Thoracic aorta (tissue), 2 donors: ENCODE measurements around the gene PKP4. TPM values are rescaled to one million over a fixed set of nuclear protein-coding genes. Genes with fewer than 3 reads are reported as not detected.

ENCODE experiments used
- ATAC-seq: fragments of 150-250 bp; one replicate; pipeline ENCODE4 v1.8.0; 2017; ENCODE audit warnings: low read depth; ENCODE audit not compliant: insufficient number of reproducible peaks, low FRiP score
- DNase-seq: peaks from one replicate; pipeline ENCODE4 v3.0.0-alpha.2; 2020; ENCODE audit warnings: low spot score
- H3K27ac ChIP-seq, 2 donors: fragments of 200-600 bp; sonication (generic); 1 replicate in 1 of 2; 2 replicates in 1 of 2; pipeline ENCODE4 v1.5.1; 2016; ENCODE audit warnings: mild to moderate bottlenecking in 2 of 2, moderate library complexity in 2 of 2
- H3K27me3 ChIP-seq: fragments of 200-600 bp; sonication (generic); replicated peaks from 2 replicates; pipeline ENCODE4 v1.6.0; 2016; ENCODE audit warnings: mild to moderate bottlenecking; ENCODE audit not compliant: insufficient read depth
- H3K36me3 ChIP-seq: fragments of 200-600 bp; sonication (generic); one replicate; pipeline ENCODE4 v1.5.1; 2016
- H3K4me1 ChIP-seq, 2 donors: fragments of 200-600 bp; sonication (generic); 1 replicate in 1 of 2; 2 replicates in 1 of 2; pipeline versions ENCODE4 v1.5.1 to v1.6.0; 2016; ENCODE audit warnings: low read depth in 2 of 2, mild to moderate bottlenecking in 1 of 2; ENCODE audit not compliant: control insufficient read depth in 1 of 2
- H3K4me3 ChIP-seq: fragments of 200-600 bp; sonication (generic); 2 replicates; pipeline ENCODE4 v1.5.1; 2016; ENCODE audit warnings: mild to moderate bottlenecking
- H3K9me3 ChIP-seq: fragments of 200-600 bp; sonication (generic); 2 replicates; pipeline ENCODE4 v1.5.1; 2016
- total RNA-seq, 2 donors: library from RNA; depleted of rRNA; stranded (reverse); fragments of >200 nt; gene quantifications; one replicate each; pipeline versions ENCODE4 v1.1.0 to v1.2.3, GENCODE V29; 2016
- TF ChIP-seq, protein P1 (sequence below): fragments of 200-600 bp; sonication (generic); IDR thresholded peaks from one replicate; pipeline ENCODE4 v1.5.1; 2019; ENCODE audit warnings: antibody characterized with exemption

The PKP4 gene
- total RNA-seq, 2 donors from 2014 or later: 28.0 to 49.1 TPM

DNA sequence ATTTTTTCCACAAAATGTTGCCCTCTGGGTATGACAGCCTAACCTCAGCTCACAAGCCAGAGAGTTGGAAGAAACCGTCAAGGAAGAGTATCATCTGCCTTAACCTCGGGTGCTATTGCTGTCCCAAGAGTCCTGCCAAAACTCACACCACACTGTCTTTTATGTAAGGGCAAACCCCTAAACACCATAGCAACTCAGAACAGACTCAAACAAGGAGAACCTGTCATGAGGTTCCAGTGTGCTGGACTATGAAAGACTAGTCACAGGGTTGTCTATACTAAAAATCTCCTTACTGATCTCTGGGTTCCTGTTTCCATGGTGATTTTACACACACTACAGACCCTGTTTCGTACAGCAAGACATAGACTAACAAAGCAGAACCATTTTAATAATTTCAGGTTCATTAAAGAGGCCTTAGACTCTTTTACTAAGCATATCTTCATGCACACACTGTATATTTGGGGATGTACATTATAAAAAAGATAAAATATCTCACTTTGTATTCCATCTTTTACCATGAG lies 159.8 kb downstream of the PKP4 start:
- Histone ChIP-seq H3K27ac (no peak overlapping the region), H3K27me3 (no peaks in the 10 kb centered on the region), H3K36me3 (no peaks in the 10 kb centered on the region), H3K9me3 (no peaks in the 10 kb centered on the region), H3K4me3 (no peak overlapping the region), H3K4me1 (no peaks in the 10 kb centered on the region)
- TF ChIP-seq, protein P1, sequence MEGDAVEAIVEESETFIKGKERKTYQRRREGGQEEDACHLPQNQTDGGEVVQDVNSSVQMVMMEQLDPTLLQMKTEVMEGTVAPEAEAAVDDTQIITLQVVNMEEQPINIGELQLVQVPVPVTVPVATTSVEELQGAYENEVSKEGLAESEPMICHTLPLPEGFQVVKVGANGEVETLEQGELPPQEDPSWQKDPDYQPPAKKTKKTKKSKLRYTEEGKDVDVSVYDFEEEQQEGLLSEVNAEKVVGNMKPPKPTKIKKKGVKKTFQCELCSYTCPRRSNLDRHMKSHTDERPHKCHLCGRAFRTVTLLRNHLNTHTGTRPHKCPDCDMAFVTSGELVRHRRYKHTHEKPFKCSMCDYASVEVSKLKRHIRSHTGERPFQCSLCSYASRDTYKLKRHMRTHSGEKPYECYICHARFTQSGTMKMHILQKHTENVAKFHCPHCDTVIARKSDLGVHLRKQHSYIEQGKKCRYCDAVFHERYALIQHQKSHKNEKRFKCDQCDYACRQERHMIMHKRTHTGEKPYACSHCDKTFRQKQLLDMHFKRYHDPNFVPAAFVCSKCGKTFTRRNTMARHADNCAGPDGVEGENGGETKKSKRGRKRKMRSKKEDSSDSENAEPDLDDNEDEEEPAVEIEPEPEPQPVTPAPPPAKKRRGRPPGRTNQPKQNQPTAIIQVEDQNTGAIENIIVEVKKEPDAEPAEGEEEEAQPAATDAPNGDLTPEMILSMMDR: no peak
- DNase-seq (no peak), ATAC-seq (no peak)

DNA sequence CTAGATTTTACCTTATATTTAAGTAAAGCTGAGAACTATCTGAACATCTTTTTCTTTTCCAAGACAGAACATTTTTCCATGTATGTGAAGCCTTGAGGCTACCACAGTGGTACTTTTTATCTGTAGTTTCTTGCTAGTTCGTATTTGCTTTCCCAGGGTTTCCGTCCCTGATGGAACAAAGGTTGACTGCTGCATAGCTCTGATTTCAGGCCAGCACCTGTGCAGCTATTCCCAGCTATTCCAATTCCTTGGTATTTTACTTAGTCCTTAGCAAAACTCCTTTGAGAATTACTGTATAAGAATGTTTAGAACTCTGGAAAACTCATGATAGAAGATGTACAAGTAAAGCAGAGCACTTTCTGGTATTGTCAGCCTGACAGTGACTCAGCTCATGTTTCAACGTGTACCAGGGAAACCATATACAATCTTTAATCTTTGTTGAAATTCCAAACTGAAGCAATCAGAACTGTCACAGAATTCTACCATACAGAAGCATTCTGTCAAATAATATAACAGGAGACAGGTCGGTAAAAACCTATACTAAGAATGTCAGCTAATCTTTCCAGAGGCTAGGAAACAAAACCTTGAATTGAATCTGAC lies 162.2 kb downstream of the PKP4 start:
- Histone ChIP-seq H3K27me3 (no peaks in the 10 kb centered on the region), H3K4me1 (no peaks in the 10 kb centered on the region), H3K27ac (no peak overlapping the region), H3K4me3 (no peak overlapping the region), H3K9me3 (no peaks in the 10 kb centered on the region), H3K36me3 (peaks cover 2% of the 10 kb centered on the region)
- TF ChIP-seq, protein P1: no peak
- DNase-seq (no peak), ATAC-seq (no peak)

DNA sequence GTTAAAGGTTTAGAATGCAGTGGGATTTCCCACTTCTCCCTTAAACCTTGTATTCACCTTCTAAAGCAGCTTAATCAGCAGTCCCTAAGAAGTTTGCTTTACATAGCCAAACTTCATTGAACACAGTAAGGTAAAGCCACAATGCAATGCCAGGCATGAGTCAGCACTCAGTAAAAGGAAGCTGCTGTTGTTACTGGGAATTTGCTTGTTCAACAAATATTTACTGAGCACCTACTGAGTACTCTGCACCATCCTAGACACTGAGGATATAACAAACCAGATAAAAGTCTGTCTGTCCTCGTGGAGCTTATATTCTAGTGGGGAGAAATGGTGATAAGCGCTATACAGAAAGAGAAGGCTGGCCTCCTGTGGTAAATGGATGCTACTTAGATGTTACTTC lies 162.7 kb downstream of the PKP4 start:
- Histone ChIP-seq H3K27me3 (no peaks in the 10 kb centered on the region), H3K9me3 (no peaks in the 10 kb centered on the region), H3K4me3 (no peak overlapping the region), H3K4me1 (no peaks in the 10 kb centered on the region), H3K27ac (no peak overlapping the region), H3K36me3 (peaks cover 2% of the 10 kb centered on the region)
- TF ChIP-seq, protein P1: no peak
- no peak for ATAC-seq
- no peak for DNase-seq

DNA sequence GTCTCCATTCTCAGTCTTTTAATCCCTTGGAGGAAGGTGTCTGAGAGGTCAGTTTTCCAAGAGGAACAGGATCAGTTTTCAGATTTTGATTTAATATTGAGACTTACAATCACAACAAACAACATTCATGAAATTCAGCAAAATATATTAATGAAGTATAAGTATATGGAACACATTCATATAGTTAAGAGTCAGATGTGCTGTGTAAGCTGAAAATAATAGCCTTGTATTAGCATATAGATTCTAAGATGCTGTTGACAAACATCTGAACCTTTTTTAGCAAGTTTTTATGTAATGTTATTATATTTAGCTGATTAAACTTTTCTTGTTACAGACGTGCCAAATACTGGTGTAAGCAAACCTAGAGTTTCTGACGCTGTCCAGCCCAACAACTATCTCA lies 163.9 kb downstream of the PKP4 start:
- Histone ChIP-seq H3K36me3 (peaks cover 2% of the 10 kb centered on the region), H3K4me3 (no peak overlapping the region), H3K4me1 (no peaks in the 10 kb centered on the region), H3K27ac (no peak overlapping the region), H3K27me3 (no peaks in the 10 kb centered on the region), H3K9me3 (no peaks in the 10 kb centered on the region)
- TF ChIP-seq, protein P1: no peak
- DNase-seq: no peak
- ATAC-seq: no peak

DNA sequence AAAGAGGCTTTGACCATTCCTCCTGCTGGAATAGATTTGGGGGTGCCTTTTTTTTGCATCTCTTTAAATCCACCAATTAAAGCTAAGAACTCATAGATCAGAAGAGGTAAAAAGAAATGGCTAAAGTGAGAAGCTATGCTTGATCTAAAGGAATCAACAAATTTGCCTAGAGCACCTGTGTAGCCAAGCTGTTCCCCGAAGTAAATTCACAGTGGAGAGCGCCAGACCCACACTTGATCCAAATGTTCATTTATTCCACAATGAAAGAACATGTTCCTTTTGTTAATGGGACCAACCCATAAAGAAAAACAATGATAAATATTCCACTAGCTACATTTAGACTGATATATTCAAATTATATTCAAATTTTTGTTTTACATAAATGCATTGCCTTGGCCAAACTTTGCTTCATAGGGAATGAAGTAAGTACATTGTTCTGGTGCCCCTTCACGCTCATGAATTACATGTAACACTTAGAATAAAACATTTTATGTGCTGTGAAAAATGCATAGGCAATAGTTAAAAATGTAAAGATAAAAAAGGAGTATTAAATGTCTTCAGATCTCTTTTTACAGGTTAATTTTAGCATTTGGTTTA lies 167.4 kb downstream of the PKP4 start:
- Histone ChIP-seq H3K27me3 (no peaks in the 10 kb centered on the region), H3K9me3 (no peaks in the 10 kb centered on the region), H3K4me1 (no peaks in the 10 kb centered on the region), H3K27ac (no peak overlapping the region), H3K36me3 (peaks cover 2% of the 10 kb centered on the region), H3K4me3 (no peak overlapping the region)
- TF ChIP-seq, protein P1: no peak
- ATAC-seq (no peak), DNase-seq (no peak)
